ENCODE results near the gene SEMA7A. TPM values are rescaled to one million over a fixed set of nuclear protein-coding genes. Genes with fewer than 3 reads are reported as not detected.

SEMA7A gene
- total and polyA plus RNA-seq, 2 experiments from 2014 or later, result 0.99 to 11.9 TPM

DNA sequence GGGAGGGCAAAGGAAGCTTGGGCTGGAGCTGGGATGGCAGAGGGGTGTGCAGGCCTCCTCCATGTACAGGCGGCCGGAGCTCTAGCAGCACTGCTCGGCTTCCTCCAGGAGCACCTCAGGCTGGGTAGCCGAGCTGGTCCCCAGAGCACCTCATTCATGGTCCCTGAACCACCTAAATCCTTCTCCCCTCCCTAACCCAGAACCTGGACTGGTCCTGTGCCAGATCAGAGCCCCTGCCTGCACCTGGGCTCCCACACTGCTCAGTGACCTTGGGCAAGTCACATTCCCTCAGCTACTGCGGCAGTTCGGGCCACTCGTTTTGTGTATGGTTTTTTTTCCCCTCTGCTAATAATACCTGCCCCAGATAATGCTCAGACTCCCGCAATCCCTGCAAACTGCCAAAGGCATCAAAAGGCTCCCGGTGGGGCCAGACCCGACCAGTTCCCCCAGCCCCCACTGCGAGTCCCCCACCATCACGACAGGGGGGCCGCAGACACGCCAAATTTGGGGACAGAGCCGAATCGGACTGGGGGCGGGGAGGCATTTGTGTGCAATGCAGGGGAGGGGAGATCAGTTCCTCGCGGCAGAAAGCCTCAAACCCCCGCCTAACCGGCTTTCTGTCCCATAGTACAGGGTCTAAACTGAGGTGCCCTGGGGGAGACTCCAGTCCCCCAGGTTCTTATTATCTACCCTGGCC, 1.3 kb downstream of the SEMA7A start:
- H3K4me3 ChIP-seq, result peak overlapping the region; percentile 78
- TF ChIP-seq CTCF (IDR thresholded peaks at IDR 0.05; ENCODE audit: low read depth, low read length), result no peak
- no peak for DNase-seq (ENCODE audit: low read depth in 1 of 2, low spot score in 1 of 2)
- no peaks in the 10 kb centered on the region for H3K27me3 ChIP-seq
- H3K27ac ChIP-seq, result no peak overlapping the region
- H3K4me1 ChIP-seq (ENCODE audit: low read depth), result peaks cover 21% of the 10 kb centered on the region
- no peaks in the 10 kb centered on the region for H3K36me3 ChIP-seq
- no peaks in the 10 kb centered on the region for H3K9me3 ChIP-seq (ENCODE audit: low read depth)

GRCh38 chr15:74431645-74432044, 2.1 kb downstream of the SEMA7A start:
- Histone ChIP-seq H3K27ac (no peak overlapping the region), H3K36me3 (no peaks in the 10 kb centered on the region), H3K4me1 (ENCODE audit: low read depth) (peaks cover 21% of the 10 kb centered on the region), H3K9me3 (ENCODE audit: low read depth) (no peaks in the 10 kb centered on the region), H3K27me3 (no peaks in the 10 kb centered on the region), H3K4me3 (no peak overlapping the region)
- no peak for DNase-seq (ENCODE audit: low read depth in 1 of 2, low spot score in 1 of 2)
- TF ChIP-seq CTCF (IDR thresholded peaks at IDR 0.05; ENCODE audit: low read depth, low read length), result no peak

GRCh38 chr15:74431116-74431515, 2.6 kb downstream of the SEMA7A start:
- TF ChIP-seq CTCF (IDR thresholded peaks at IDR 0.05; ENCODE audit: low read depth, low read length), result no peak
- no peaks in the 10 kb centered on the region for H3K36me3 ChIP-seq
- no peaks in the 10 kb centered on the region for H3K27me3 ChIP-seq
- DNase-seq (ENCODE audit: low read depth in 1 of 2, low spot score in 1 of 2), result no peak
- no peaks in the 10 kb centered on the region for H3K9me3 ChIP-seq (ENCODE audit: low read depth)
- H3K4me3 ChIP-seq, result no peak overlapping the region
- no peak overlapping the region for H3K27ac ChIP-seq
- H3K4me1 ChIP-seq (ENCODE audit: low read depth), result peaks cover 21% of the 10 kb centered on the region

- Histone ChIP-seq H3K9me3 (ENCODE audit: low read depth) (no peaks in the 10 kb centered on the region), H3K4me3 (no peak overlapping the region), H3K4me1 (ENCODE audit: low read depth) (peaks cover 21% of the 10 kb centered on the region), H3K27ac (no peak overlapping the region), H3K36me3 (no peaks in the 10 kb centered on the region), H3K27me3 (no peaks in the 10 kb centered on the region)
- DNase-seq (ENCODE audit: low read depth in 1 of 2, low spot score in 1 of 2), result no peak
- TF ChIP-seq CTCF (IDR thresholded peaks at IDR 0.05; ENCODE audit: low read depth, low read length), result no peak
Measured at GRCh38 chr15:74430510-74430951, 3.2 kb downstream of the SEMA7A start.

GRCh38 chr15:74429781-74430400, 3.9 kb downstream of the SEMA7A start:
- no peak for DNase-seq (ENCODE audit: low read depth in 1 of 2, low spot score in 1 of 2)
- no peak for TF ChIP-seq CTCF (IDR thresholded peaks at IDR 0.05; ENCODE audit: low read depth, low read length)
- no peaks in the 10 kb centered on the region for H3K9me3 ChIP-seq (ENCODE audit: low read depth)
- H3K27me3 ChIP-seq, result no peaks in the 10 kb centered on the region
- H3K4me1 ChIP-seq (ENCODE audit: low read depth), result peaks cover 18% of the 10 kb centered on the region
- H3K27ac ChIP-seq, result no peak overlapping the region
- H3K4me3 ChIP-seq, result no peak overlapping the region
- no peaks in the 10 kb centered on the region for H3K36me3 ChIP-seq

Measured in cardiac muscle cell (in vitro differentiated cells and primary cell).